ENCODE measurements around the gene KIRREL1.

The KIRREL1 gene

DNA sequence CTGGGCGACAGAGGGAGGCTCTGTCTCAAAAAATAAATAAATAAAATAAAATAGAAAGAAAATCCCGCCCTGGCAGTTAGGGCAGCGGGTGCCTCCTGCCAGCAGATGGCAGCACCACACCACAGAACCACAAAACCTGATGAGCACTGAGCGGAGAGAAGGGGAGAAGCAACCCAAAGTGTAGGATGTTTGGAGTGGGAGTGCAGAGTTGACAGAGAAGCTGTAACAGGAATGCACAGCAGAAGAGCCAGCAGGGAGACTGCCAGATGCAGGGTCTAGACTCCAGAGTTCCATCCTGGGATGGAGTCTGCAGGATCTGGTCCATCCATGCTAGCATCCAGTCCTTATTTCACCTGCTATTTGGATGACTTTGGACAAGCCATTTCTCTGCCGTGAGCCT, 29.7 kb upstream of the KIRREL1 start:
- no peak for TF ChIP-seq TAF1 (IDR thresholded peaks at IDR 0.05; ENCODE audit: low read depth)
- TF ChIP-seq RAD21 (IDR thresholded peaks at IDR 0.05; ENCODE audit: low read depth) = peak; percentile 95
- TF ChIP-seq EP300 (IDR thresholded peaks at IDR 0.05; ENCODE audit: borderline replicate concordance) = no peak

DNA sequence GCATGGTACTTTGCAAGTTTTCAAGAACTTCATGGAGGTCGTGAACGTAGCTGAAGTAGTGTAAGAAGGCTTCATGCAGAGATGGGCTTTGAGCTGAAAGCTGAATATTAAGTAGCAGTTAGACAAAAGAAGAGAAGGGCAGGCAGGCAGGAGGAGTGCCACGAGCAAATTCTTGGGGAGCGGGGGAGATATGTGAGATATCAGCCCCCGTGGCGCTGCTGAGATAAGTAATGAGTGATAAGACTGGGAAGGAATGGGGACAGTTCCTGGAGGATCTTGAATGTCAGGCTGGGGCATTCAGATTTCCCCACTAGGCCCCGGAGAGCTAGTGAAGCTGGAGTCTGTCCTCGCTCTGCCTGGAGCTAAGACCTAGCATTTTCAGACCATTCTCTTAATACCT, 27.9 kb upstream of the KIRREL1 start:
- TF ChIP-seq NFIC (IDR thresholded peaks at IDR 0.05) = no peak
- TF ChIP-seq CEBPB (IDR thresholded peaks at IDR 0.05) = no peak
- TF ChIP-seq EGR1 (IDR thresholded peaks at IDR 0.05) = no peak
- TF ChIP-seq, protein P1, sequence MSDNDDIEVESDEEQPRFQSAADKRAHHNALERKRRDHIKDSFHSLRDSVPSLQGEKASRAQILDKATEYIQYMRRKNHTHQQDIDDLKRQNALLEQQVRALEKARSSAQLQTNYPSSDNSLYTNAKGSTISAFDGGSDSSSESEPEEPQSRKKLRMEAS (IDR thresholded peaks at IDR 0.05) = no peak
- no peak for TF ChIP-seq ZBTB7A (IDR thresholded peaks at IDR 0.05; ENCODE audit: low read depth)
- no peak for TF ChIP-seq YY1 (IDR thresholded peaks at IDR 0.05; ENCODE audit: low read depth)

DNA sequence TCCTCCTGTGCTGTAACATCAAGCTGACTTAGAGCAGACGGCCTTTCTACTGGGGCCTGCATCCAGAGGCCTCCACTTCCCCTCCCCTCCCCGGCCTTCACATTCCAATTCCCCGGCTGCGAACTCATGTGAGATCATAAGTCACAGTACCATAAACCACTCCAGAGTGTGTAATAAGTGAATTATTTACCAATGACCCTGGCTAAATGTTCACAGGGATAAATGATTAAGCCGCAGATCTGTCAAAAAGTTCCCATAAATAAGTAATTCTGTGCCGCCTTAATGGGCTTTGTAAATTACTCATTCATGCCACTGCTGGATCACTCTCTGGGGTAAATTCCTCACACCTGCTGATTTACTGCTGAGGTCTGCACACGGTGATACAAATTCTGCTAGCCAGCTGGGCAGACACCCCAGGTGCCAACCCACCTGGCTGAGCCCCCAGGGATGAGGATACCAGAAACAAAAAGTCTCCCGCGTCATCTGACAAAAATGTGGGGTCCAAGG, 27.4 kb upstream of the KIRREL1 start:
- TF ChIP-seq CREB1 (IDR thresholded peaks at IDR 0.05; ENCODE audit: low read depth) (no peak), EGR1 (IDR thresholded peaks at IDR 0.05) (no peak), EP300 (IDR thresholded peaks at IDR 0.05; ENCODE audit: borderline replicate concordance) (no peak), NFIC (IDR thresholded peaks at IDR 0.05) (peak; percentile 40), TCF12 (IDR thresholded peaks at IDR 0.05; ENCODE audit: low read depth) (peak; percentile 73), TAF1 (IDR thresholded peaks at IDR 0.05; ENCODE audit: low read depth) (no peak), TEAD4 (IDR thresholded peaks at IDR 0.05) (no peak), ZBTB7A (IDR thresholded peaks at IDR 0.05; ENCODE audit: low read depth) (no peak), FOXM1 (IDR thresholded peaks at IDR 0.05; ENCODE audit: borderline replicate concordance, low read depth) (no peak), CEBPB (IDR thresholded peaks at IDR 0.05) (no peak), RAD21 (IDR thresholded peaks at IDR 0.05; ENCODE audit: low read depth) (no peak), YY1 (IDR thresholded peaks at IDR 0.05; ENCODE audit: low read depth) (no peak)
- TF ChIP-seq, protein P1 (IDR thresholded peaks at IDR 0.05) = no peak
- TF ChIP-seq, protein P2, sequence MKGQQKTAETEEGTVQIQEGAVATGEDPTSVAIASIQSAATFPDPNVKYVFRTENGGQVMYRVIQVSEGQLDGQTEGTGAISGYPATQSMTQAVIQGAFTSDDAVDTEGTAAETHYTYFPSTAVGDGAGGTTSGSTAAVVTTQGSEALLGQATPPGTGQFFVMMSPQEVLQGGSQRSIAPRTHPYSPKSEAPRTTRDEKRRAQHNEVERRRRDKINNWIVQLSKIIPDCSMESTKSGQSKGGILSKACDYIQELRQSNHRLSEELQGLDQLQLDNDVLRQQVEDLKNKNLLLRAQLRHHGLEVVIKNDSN (IDR thresholded peaks at IDR 0.05) = no peak

DNA sequence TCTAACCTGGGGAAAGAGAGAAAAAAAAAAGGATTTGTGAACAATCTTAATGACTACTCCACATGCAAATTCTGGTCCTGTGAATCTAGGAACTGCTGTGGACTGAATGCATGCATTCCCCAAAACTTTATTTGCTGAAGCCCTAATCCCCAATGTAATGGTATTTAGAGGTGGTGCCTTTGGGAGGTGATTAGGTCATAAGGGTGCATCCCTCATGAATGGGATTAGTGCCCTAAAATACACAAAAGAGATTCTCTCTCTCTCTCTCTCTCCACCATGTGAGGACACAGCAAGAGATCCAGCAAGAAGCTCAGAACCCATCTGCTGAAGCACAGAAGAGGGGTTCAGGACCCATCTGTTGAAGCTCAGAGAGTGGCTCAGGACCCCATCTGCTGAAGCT, 26.2 kb upstream of the KIRREL1 start:
- TF ChIP-seq, protein P1 (IDR thresholded peaks at IDR 0.05) = no peak
- TF ChIP-seq EGR1 (IDR thresholded peaks at IDR 0.05) (no peak), RAD21 (IDR thresholded peaks at IDR 0.05; ENCODE audit: low read depth) (no peak), EP300 (IDR thresholded peaks at IDR 0.05; ENCODE audit: borderline replicate concordance) (no peak), CREB1 (IDR thresholded peaks at IDR 0.05; ENCODE audit: low read depth) (no peak), NFIC (IDR thresholded peaks at IDR 0.05) (no peak), CEBPB (IDR thresholded peaks at IDR 0.05) (no peak), TCF12 (IDR thresholded peaks at IDR 0.05; ENCODE audit: low read depth) (no peak)

DNA sequence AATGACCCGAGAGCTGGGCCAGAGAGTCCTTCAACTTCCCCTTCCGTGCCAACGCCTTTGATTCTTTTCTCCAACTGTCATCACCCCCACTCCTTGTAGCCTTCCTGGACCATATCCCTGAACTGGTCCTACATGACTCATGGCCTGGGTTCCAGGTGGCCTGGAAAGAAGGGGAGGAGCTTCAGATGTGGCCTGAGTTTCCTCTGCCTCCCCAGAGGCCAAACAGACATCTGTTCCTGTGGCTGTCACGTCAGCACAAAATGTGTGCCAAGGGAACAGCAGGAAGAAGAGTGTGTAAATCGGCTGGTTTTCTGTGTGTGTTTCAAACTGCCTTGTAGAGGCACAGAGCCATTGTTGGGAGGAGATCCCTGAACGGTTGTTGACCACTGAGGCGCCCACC, 24.9 kb upstream of the KIRREL1 start:
- TF ChIP-seq EGR1 (IDR thresholded peaks at IDR 0.05) = no peak
- TF ChIP-seq CREB1 (IDR thresholded peaks at IDR 0.05; ENCODE audit: low read depth) = no peak
- no peak for TF ChIP-seq FOXM1 (IDR thresholded peaks at IDR 0.05; ENCODE audit: borderline replicate concordance, low read depth)
- TF ChIP-seq TAF1 (IDR thresholded peaks at IDR 0.05; ENCODE audit: low read depth) = no peak
- no peak for TF ChIP-seq NFIC (IDR thresholded peaks at IDR 0.05)
- TF ChIP-seq TEAD4 (IDR thresholded peaks at IDR 0.05) = no peak
- no peak for TF ChIP-seq TCF12 (IDR thresholded peaks at IDR 0.05; ENCODE audit: low read depth)
- TF ChIP-seq, protein P3, sequence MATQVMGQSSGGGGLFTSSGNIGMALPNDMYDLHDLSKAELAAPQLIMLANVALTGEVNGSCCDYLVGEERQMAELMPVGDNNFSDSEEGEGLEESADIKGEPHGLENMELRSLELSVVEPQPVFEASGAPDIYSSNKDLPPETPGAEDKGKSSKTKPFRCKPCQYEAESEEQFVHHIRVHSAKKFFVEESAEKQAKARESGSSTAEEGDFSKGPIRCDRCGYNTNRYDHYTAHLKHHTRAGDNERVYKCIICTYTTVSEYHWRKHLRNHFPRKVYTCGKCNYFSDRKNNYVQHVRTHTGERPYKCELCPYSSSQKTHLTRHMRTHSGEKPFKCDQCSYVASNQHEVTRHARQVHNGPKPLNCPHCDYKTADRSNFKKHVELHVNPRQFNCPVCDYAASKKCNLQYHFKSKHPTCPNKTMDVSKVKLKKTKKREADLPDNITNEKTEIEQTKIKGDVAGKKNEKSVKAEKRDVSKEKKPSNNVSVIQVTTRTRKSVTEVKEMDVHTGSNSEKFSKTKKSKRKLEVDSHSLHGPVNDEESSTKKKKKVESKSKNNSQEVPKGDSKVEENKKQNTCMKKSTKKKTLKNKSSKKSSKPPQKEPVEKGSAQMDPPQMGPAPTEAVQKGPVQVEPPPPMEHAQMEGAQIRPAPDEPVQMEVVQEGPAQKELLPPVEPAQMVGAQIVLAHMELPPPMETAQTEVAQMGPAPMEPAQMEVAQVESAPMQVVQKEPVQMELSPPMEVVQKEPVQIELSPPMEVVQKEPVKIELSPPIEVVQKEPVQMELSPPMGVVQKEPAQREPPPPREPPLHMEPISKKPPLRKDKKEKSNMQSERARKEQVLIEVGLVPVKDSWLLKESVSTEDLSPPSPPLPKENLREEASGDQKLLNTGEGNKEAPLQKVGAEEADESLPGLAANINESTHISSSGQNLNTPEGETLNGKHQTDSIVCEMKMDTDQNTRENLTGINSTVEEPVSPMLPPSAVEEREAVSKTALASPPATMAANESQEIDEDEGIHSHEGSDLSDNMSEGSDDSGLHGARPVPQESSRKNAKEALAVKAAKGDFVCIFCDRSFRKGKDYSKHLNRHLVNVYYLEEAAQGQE (IDR thresholded peaks at IDR 0.05; ENCODE audit: low read depth) = no peak
- no peak for TF ChIP-seq YY1 (IDR thresholded peaks at IDR 0.05; ENCODE audit: low read depth)
- TF ChIP-seq ZBTB7A (IDR thresholded peaks at IDR 0.05; ENCODE audit: low read depth) = no peak
- no peak for TF ChIP-seq EP300 (IDR thresholded peaks at IDR 0.05; ENCODE audit: borderline replicate concordance)
- TF ChIP-seq, protein P1 (IDR thresholded peaks at IDR 0.05) = no peak
- TF ChIP-seq, protein P2 (IDR thresholded peaks at IDR 0.05) = no peak
- no peak for TF ChIP-seq CEBPB (IDR thresholded peaks at IDR 0.05)
- TF ChIP-seq RAD21 (IDR thresholded peaks at IDR 0.05; ENCODE audit: low read depth) = no peak

DNA sequence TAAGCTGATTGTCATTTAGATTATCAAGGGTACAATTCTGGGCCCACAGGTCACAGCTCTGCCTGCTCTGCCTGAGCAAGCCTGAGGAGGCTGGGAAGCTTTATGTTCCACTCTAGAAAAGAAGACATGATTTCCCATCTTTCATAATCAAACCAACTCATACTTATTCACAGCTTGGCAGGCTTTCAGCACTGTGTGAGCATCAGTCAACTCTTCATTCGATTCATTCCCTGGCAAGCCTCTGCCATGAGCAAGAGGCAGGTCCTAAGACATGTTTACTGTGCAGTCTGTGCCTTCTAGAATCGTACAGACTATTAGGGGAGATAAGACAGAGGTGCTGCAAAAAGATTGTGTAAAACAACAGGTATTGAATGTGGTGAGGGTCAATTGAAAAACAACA, 24.5 kb upstream of the KIRREL1 start:
- TF ChIP-seq, protein P3 (IDR thresholded peaks at IDR 0.05; ENCODE audit: low read depth) = no peak
- TF ChIP-seq, protein P2 (IDR thresholded peaks at IDR 0.05) = no peak
- no peak for TF ChIP-seq CREB1 (IDR thresholded peaks at IDR 0.05; ENCODE audit: low read depth)
- TF ChIP-seq TEAD4 (IDR thresholded peaks at IDR 0.05) = no peak
- TF ChIP-seq EP300 (IDR thresholded peaks at IDR 0.05; ENCODE audit: borderline replicate concordance) = no peak
- no peak for TF ChIP-seq TCF12 (IDR thresholded peaks at IDR 0.05; ENCODE audit: low read depth)
- no peak for TF ChIP-seq CEBPB (IDR thresholded peaks at IDR 0.05)
- TF ChIP-seq RAD21 (IDR thresholded peaks at IDR 0.05; ENCODE audit: low read depth) = no peak
- TF ChIP-seq ZBTB7A (IDR thresholded peaks at IDR 0.05; ENCODE audit: low read depth) = no peak
- no peak for TF ChIP-seq FOXM1 (IDR thresholded peaks at IDR 0.05; ENCODE audit: borderline replicate concordance, low read depth)
- TF ChIP-seq TAF1 (IDR thresholded peaks at IDR 0.05; ENCODE audit: low read depth) = no peak
- TF ChIP-seq, protein P1 (IDR thresholded peaks at IDR 0.05) = no peak
- TF ChIP-seq YY1 (IDR thresholded peaks at IDR 0.05; ENCODE audit: low read depth) = no peak
